Neutrophil (primary cell): ENCODE results near the gene USP13.

Source experiments
- H3K27ac ChIP-seq: fragments of 200-600 bp; sonication (generic); 2 replicates; pipeline ENCODE4 v1.5.1; 2016; ENCODE audit warnings: mild to moderate bottlenecking, moderate library complexity
- H3K27me3 ChIP-seq: fragments of 200-600 bp; sonication (generic); 2 replicates; pipeline ENCODE4 v1.6.0; 2016; ENCODE audit warnings: mild to moderate bottlenecking
- H3K36me3 ChIP-seq: fragments of 200-600 bp; sonication (generic); 2 replicates; pipeline ENCODE4 v1.5.1; 2017
- H3K4me1 ChIP-seq, 2 experiments: fragments of 200-600 bp in 1 of 2; sonication (generic) in 1 of 2; 1 replicate in 1 of 2; 2 replicates in 1 of 2; pipeline versions ENCODE4 v1.5.1 to v1.6.1; 2013 to 2016; ENCODE audit warnings: low read depth in 1 of 2, low read length in 1 of 2, mild to moderate bottlenecking in 1 of 2, moderate library complexity in 1 of 2; ENCODE audit not compliant: control insufficient read depth in 1 of 2, insufficient read depth in 1 of 2
- H3K4me3 ChIP-seq, 2 experiments: fragments of 200-600 bp in 1 of 2; sonication (generic) in 1 of 2; 1 replicate in 1 of 2; 2 replicates in 1 of 2; pipeline ENCODE4 v1.5.1; 2013 to 2016; ENCODE audit warnings: low read depth in 1 of 2, low read length in 1 of 2, mild to moderate bottlenecking in 1 of 2, moderate library complexity in 1 of 2
- H3K9me3 ChIP-seq: fragments of 200-600 bp; sonication (generic); 2 replicates; pipeline ENCODE4 v1.5.1; 2016
- TF ChIP-seq, protein P1 (sequence below): fragments of 200-600 bp; sonication (generic); IDR thresholded peaks from 2 replicates; pipeline ENCODE4 v1.5.1; 2016; ENCODE audit warnings: antibody characterized with exemption

The USP13 gene

DNA sequence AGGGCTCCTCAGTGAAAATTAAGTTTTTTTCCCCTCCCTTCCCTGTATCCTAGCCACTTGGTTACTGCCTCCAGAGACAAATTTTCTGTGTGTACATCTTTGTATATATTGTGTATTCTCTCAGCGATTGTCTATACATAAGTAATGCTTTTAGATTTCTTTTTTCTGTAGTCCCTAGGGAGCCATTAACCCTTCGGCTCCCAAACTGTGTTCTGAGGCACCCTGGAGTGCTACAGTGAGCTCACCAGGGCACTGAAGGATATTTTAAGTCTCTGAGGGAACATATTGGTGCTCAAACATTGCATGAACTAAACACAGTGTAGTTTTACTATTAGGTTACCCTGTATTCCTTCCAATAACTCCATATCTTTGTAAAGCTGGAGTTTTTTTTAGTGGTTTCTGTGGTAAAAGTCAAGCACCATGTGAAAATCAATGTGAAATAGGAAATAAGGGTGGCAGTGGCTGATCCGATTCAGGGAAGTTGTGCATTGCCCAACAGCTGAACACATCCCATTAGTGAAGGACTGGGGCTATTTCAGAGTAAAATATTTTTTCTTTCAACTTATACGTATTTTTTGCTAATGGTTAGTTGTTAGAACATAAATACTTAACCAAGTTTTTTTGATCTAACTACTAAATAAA is 43.0 kb downstream of the USP13 start:
- H3K4me3 ChIP-seq: no peak overlapping the region
- TF ChIP-seq, protein P1, sequence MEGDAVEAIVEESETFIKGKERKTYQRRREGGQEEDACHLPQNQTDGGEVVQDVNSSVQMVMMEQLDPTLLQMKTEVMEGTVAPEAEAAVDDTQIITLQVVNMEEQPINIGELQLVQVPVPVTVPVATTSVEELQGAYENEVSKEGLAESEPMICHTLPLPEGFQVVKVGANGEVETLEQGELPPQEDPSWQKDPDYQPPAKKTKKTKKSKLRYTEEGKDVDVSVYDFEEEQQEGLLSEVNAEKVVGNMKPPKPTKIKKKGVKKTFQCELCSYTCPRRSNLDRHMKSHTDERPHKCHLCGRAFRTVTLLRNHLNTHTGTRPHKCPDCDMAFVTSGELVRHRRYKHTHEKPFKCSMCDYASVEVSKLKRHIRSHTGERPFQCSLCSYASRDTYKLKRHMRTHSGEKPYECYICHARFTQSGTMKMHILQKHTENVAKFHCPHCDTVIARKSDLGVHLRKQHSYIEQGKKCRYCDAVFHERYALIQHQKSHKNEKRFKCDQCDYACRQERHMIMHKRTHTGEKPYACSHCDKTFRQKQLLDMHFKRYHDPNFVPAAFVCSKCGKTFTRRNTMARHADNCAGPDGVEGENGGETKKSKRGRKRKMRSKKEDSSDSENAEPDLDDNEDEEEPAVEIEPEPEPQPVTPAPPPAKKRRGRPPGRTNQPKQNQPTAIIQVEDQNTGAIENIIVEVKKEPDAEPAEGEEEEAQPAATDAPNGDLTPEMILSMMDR: no peak
- H3K9me3 ChIP-seq: no peaks in the 10 kb centered on the region
- H3K36me3 ChIP-seq: no peaks in the 10 kb centered on the region
- H3K4me1 ChIP-seq: peaks cover 4 to 10% of the 10 kb centered on the region in 2 experiments
- H3K27ac ChIP-seq: no peak overlapping the region
- H3K27me3 ChIP-seq: peaks cover 14% of the 10 kb centered on the region

DNA sequence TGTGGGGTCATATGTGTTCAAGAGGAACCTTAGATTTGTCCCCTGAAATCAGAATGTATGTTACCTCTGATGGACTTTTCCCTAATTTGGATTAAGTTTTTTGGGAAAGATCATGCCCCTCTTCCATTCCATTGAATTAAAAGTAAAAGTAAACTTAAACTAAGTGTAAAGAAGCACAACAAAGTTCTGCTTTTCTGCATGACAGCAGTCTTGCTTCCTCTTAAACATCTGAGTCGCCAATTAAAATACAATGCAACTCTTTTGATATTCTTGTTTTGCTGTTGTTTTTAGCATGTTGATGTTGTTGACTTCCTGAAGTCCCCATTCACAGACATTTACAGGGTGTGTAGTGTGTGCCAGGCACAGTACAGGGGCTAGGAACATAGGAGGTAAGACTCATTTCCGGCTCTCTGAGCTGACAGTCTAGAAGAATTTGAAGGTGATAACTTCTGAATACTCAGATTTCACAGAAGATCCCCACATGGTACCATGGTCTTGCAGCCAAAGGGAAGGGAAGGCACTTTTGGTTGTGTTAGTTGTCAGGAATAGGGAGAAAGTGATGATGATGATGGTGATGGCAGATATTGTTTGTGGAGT is 45.0 kb downstream of the USP13 start:
- Histone ChIP-seq H3K36me3 (no peaks in the 10 kb centered on the region), H3K9me3 (no peaks in the 10 kb centered on the region), H3K4me1 (peaks cover 4 to 10% of the 10 kb centered on the region in 2 experiments), H3K4me3 (no peak overlapping the region), H3K27ac (no peak overlapping the region), H3K27me3 (peaks cover 14% of the 10 kb centered on the region)
- TF ChIP-seq, protein P1: no peak

DNA sequence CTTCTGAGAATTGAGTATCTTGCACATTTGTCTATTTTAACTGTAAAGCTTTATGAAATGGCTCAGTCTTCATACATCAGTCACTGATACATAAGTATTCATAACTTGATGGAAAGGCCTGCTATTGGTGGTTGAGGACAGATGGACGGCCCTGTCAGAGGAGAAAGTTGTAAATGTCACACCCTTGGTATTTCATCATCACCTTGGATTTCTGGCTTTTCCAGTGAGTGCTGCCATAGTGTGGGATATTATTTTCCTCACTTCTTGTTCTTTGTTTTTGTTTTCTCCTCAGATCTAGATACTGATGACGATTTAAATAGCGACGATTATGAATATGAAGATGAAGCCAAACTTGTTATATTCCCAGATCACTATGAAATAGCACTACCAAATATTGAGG is 47.9 kb downstream of the USP13 start:
- Histone ChIP-seq H3K4me1 (peaks cover 4 to 9% of the 10 kb centered on the region in 2 experiments), H3K9me3 (no peaks in the 10 kb centered on the region), H3K27ac (no peak overlapping the region), H3K4me3 (no peak overlapping the region), H3K27me3 (peaks cover 8% of the 10 kb centered on the region), H3K36me3 (no peaks in the 10 kb centered on the region)
- TF ChIP-seq, protein P1: no peak

DNA sequence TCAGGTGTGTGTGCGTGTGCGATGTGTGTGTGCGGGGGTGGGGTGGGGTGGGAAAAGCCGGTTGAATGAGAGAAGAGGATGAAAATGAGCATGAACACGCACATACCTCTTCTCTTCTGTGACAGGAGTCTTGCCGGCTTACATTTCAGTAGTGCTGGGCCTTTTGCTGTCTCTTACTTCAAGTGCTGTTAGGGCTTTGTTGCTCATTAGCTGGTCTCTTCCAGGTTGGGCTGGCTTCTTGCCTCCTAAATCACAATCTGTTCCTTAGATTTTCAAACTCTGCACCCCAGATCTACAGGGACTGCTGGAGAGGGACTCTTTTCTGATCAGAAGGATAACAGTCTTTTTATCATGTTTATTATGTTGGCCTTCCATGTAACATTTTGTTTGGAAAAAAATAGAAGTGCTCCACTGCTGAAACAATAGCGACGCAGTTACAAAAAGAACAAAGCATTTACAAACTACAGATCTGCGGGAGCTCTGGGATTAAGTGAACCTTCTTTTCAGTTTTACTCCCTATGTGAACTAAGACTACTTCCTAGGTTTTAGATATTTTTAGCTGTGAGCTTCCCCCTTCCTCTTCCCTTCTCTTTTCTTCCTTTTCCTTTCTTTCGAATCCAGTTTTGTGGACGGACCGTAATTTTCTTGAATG is 48.5 kb downstream of the USP13 start:
- H3K36me3 ChIP-seq: no peaks in the 10 kb centered on the region
- no peak overlapping the region for H3K4me3 ChIP-seq
- H3K27me3 ChIP-seq: peaks cover 8% of the 10 kb centered on the region
- H3K4me1 ChIP-seq: peaks cover 0 to 5% of the 10 kb centered on the region in 2 experiments
- no peaks in the 10 kb centered on the region for H3K9me3 ChIP-seq
- H3K27ac ChIP-seq: no peak overlapping the region
- TF ChIP-seq, protein P1: no peak

DNA sequence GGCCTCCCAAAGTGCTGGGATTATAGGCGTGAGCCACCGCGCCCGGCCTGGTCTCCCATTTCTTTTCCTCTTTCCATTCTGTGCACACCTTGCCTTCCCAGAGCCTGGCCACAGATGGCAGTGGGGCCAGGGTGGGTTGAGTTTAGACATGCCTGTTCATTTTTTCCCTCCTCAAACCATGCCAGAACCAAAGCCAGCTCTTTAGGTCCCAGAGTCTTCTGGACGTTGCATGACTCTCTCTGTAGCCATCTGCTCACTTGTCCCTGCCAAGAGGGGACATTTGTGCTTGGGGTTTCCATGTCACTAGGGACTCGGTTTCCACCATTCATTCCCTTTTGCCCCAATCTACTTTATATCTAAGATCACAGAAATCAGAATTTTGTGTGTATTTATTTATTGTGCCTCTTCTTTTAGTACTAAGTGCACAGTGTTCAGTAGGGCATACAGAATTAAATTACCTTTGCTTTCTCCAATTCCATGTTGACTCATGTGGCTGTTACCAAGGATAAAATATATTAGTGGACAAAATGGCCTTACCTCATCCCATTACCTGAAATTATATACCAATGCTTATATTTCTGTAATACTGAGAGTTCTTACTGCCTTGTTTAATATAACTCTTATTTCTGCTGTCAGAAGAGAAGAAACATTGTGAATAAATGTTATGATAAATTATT is 49.6 kb downstream of the USP13 start:
- Histone ChIP-seq H3K4me1 (peaks cover 0 to 5% of the 10 kb centered on the region in 2 experiments), H3K4me3 (no peak overlapping the region)
- TF ChIP-seq, protein P1: no peak

More for the DNA sequence above, 49.6 kb downstream of the USP13 start:
- H3K27me3 ChIP-seq: peaks cover 8% of the 10 kb centered on the region
- no peaks in the 10 kb centered on the region for H3K9me3 ChIP-seq
- no peak overlapping the region for H3K27ac ChIP-seq
- no peaks in the 10 kb centered on the region for H3K36me3 ChIP-seq
